ENCODE results near the gene COX8A. TPM values are rescaled to one million over a fixed set of nuclear protein-coding genes. Genes with fewer than 3 reads are reported as not detected.

The COX8A gene
- total and polyA plus RNA-seq, 9 of the 15 experiments (the other 6 are each of a cell fraction or from before 2014, with no cell fraction given) = 274 to 1,206 (median 526) TPM

GRCh38 chr11:63974259-63975143 lies at the start of gene COX8A (continued):
- TF ChIP-seq KLF1 (tag; IDR thresholded peaks at IDR 0.05) = no peak
- peak in 1 of 2 experiments; percentile 53; a peak in 1 of 4 replicates for TF ChIP-seq KDM4B (IDR thresholded peaks at IDR 0.05; ENCODE audit: borderline replicate concordance in 2 of 2, low read depth in 1 of 2)
- no peak for TF ChIP-seq BRF1 (IDR thresholded peaks at IDR 0.05; ENCODE audit: borderline replicate concordance, extremely low read depth, insufficient read length)
- TF ChIP-seq SIN3A (IDR thresholded peaks at IDR 0.05; ENCODE audit: borderline replicate concordance in 2 of 2, control insufficient read depth in 1 of 2, low read depth in 2 of 2, low read length in 2 of 2) = peak; percentile 51 to 79; a peak in 2 of 4 replicates
- 0 out of 2 replicates have a peak, but pooled peaks have one; percentile 13 for TF ChIP-seq PHF21A (IDR thresholded peaks at IDR 0.05; ENCODE audit: borderline replicate concordance, low read depth)
- TF ChIP-seq ZNF121 (CRISPR knock-in tag; conservative IDR thresholded peaks at IDR 0.05) = peak; percentile 98
- no peak for TF ChIP-seq ZNF707 (CRISPR knock-in tag; conservative IDR thresholded peaks at IDR 0.05)
- TF ChIP-seq ZBTB49 (CRISPR knock-in tag; IDR thresholded peaks at IDR 0.05; ENCODE audit: borderline replicate concordance) = peak; percentile 96; the same call in 1 of the 2 replicates
- 0 out of 2 replicates have a peak, but pooled peaks have one; percentile 62 for TF ChIP-seq ZBED1 (IDR thresholded peaks at IDR 0.05)
- TF ChIP-seq HIVEP1 (CRISPR knock-in tag; IDR thresholded peaks at IDR 0.05) = 0 out of 2 replicates have a peak, but pooled peaks have one; percentile 17
- peak; percentile 82 for TF ChIP-seq CXXC5 (CRISPR knock-in tag; IDR thresholded peaks at IDR 0.05)
- TF ChIP-seq RCOR1 (IDR thresholded peaks at IDR 0.05; ENCODE audit: borderline replicate concordance in 1 of 2, low read depth in 2 of 2, low read length in 2 of 2) = peak in 1 of 2 experiments; percentile 53; a peak in 2 of 4 replicates
- TF ChIP-seq, protein P1, sequence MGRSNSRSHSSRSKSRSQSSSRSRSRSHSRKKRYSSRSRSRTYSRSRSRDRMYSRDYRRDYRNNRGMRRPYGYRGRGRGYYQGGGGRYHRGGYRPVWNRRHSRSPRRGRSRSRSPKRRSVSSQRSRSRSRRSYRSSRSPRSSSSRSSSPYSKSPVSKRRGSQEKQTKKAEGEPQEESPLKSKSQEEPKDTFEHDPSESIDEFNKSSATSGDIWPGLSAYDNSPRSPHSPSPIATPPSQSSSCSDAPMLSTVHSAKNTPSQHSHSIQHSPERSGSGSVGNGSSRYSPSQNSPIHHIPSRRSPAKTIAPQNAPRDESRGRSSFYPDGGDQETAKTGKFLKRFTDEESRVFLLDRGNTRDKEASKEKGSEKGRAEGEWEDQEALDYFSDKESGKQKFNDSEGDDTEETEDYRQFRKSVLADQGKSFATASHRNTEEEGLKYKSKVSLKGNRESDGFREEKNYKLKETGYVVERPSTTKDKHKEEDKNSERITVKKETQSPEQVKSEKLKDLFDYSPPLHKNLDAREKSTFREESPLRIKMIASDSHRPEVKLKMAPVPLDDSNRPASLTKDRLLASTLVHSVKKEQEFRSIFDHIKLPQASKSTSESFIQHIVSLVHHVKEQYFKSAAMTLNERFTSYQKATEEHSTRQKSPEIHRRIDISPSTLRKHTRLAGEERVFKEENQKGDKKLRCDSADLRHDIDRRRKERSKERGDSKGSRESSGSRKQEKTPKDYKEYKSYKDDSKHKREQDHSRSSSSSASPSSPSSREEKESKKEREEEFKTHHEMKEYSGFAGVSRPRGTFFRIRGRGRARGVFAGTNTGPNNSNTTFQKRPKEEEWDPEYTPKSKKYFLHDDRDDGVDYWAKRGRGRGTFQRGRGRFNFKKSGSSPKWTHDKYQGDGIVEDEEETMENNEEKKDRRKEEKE (IDR thresholded peaks at IDR 0.05; ENCODE audit: borderline replicate concordance in 1 of 2, control insufficient read depth in 1 of 2, low read depth in 2 of 2, low read length in 1 of 2) = peak in 1 of 2 experiments; percentile 34; a peak in 1 of 4 replicates
- no peak for TF ChIP-seq CHD4 (IDR thresholded peaks at IDR 0.05; ENCODE audit: insufficient read depth, insufficient replicate concordance, low read depth, low read length, poor library complexity, severe bottlenecking)
- TF ChIP-seq ZKSCAN8 (CRISPR knock-in tag; IDR thresholded peaks at IDR 0.05) = no peak
- no peak for TF ChIP-seq ZNF277 (CRISPR knock-in tag; IDR thresholded peaks at IDR 0.05; ENCODE audit: borderline replicate concordance)
- TF ChIP-seq CEBPB (tag; IDR thresholded peaks at IDR 0.05) = peak; percentile 95
- TF ChIP-seq CREBBP (IDR thresholded peaks at IDR 0.05; ENCODE audit: low read depth, low read length) = no peak
- TF ChIP-seq FOS (IDR thresholded peaks at IDR 0.05; ENCODE audit: extremely low read depth, insufficient read length) = peak; percentile 79

All from K562 (cell line).